ENCODE measurements around the gene ABCA7.

The ABCA7 gene

DNA sequence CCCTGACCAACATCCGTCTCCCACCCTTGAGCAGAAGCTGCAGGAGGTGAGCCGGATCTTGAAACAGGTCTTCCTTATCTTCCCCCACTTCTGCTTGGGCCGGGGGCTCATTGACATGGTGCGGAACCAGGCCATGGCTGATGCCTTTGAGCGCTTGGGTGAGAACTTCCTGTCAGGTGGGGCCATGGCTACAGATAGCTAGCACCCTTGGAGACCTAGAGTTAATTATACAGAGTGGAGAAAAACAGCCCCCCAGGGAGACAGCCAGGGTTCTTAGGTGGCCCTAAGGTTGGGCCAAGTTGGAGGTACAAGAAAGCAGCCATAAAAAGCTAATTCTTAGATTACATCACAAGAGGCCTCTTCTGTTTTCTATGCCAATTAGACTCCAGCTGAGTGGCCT is 18.2 kb downstream of the ABCA7 start:
- DNase-seq = no peak

DNA sequence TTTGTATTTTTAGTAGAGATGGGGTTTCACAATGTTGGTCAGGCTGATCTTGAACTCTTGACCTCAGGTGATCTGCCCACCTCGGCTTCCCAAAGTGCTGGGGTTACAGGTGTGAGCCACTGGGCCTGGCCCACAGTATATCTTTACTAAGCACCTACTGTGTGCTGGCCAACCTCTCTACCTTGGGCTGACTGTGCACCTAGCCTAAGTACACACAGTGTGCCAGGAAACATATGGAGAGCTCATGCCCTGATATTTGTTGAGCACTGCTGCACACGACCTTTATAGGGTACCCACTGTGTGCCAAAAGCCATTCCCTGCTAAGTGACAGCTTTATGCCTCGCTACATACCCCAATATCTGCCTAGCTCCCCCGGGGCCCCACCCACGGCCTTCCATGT is 20.8 kb downstream of the ABCA7 start:
- no peak for DNase-seq

DNA sequence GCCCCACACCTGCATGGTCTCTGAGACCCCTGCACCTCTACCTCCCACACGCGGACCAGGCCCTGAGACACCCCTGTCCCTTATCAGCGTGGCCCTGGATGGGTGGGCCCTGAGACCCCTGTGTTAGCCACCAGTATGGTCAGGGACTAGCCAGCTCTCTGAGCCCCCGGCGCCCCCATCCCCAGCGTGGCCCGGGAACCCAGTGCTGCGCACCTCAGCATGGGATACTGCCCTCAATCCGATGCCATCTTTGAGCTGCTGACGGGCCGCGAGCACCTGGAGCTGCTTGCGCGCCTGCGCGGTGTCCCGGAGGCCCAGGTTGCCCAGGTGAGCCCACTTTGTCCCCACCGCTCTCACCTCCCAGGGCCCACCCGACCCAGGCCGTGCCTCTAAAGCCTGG is 22.1 kb downstream of the ABCA7 start:
- no peak for DNase-seq

DNA sequence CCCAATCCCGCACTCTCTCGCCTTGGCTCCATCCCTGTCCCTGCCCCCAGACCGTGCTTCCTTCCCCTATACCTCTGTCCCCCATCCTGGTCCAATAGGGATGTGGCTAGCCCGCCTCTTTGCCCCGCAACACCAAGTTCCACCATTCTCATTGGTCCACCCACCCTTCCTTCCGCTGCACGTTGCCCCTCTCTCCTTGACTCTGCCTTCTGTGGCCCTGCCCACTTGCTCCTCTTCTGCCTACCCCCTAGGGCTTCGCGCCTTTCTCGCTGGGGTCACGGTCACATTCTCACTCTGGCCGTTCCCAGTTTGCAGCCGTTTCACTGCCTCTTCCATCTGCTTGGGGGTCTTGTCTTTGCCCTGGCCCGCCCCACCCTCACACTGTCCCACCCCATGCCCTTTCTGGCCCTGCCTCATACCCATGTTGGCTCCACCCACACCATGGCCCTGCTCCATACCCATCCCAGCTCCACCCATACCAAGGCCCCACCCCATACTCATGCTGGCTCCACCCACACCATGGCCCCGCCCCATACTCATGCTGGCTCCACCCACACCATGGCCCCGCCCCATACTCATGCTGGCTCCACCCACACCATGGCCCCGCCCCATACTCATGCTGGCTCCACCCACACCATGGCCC is 22.6 kb downstream of the ABCA7 start:
- peak; percentile 37 for DNase-seq

DNA sequence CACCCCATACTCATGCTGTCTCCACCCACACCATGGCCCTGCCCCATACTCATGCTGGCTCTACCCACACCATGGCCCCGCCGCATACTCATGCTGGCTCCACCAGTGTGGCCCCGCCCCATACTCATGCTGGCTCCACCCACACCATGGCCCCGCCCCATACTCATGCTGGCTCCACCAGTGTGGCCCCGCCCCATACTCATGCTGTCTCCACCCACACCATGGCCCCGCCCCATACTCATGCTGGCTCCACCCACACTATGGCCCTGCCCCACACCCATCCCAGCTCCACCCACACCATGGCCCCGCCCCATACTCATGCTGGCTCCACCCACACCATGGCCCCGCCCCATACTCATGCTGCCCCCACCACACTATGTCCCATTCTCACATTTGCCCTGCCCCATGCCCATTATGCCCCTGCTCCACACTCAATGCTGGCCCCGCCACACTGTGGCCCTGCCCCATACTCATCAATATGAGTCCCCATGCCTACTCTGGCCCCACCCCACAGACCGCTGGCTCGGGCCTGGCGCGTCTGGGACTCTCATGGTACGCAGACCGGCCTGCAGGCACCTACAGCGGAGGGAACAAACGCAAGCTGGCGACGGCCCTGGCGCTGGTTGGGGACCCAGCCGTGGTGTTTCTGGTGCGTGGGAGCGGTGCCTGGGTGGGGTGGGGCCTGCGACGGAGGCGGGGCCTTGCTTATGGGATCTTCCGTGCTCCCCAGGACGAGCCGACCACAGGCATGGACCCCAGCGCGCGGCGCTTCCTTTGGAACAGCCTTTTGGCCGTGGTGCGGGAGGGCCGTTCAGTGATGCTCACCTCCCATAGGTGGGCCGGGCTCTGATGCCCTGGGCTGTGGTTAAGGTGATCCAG is 23.4 kb downstream of the ABCA7 start:
- DNase-seq = peak; percentile 42

DNA sequence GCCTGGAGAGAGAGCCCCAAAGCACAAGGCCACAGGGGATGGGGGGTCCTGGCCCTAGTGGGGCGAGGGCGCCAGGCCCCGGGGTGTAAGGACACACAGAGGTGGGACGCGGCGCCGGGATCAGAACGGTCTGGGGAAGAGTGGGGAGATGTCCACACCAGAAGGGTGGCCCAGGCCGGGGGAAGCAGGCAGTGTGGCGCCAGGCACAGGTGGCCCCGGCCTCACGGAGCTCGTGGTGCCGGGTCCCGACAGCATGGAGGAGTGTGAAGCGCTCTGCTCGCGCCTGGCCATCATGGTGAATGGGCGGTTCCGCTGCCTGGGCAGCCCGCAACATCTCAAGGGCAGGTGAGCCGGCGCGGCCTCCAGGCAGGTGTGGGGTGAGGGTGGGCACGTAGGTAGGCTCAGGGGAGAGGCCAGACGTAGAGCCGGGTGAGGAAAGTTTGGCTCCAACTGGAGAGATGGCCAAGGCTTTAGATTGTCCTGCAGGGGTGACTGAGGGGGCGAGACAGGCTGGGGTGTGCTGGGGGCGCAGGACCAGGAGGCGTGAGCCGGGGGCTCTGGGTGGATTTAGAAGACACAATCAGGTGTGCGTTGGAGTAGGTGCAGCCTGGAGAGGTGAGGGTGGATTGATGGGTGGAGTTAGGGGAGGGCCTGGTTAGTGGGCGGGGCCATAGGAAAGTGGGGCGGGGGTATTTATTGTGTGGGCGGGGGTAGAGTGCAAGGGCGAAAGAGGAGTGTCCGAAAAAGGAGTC is 24.2 kb downstream of the ABCA7 start:
- DNase-seq = no peak

DNA sequence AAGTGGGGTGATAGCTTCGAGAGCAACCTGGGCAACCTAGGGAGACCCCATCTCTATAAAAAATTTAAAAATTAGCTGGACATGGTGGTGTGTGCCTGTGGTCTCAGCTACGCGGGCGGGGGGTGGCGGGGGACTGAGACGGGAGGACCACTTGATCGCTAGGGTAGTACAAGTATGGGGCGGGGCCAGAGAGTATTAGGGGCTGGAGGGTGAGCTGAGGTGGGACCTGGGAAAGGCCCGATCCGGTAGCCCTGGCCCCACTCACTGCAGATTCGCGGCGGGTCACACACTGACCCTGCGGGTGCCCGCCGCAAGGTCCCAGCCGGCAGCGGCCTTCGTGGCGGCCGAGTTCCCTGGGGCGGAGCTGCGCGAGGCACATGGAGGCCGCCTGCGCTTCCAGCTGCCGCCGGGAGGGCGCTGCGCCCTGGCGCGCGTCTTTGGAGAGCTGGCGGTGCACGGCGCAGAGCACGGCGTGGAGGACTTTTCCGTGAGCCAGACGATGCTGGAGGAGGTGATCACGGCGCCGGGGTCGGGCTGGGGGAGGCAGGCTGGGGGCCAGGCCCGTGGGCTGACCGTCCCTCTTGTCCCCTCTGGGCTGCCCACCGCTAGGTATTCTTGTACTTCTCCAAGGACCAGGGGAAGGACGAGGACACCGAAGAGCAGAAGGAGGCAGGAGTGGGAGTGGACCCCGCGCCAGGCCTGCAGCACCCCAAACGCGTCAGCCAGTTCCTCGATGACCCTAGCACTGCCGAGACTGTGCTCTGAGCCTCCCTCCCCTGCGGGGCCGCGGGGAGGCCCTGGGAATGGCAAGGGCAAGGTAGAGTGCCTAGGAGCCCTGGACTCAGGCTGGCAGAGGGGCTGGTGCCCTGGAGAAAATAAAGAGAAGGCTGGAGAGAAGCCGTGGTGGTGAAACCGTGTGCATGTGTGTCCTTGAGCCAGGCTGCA is 25.0 kb downstream of the ABCA7 start:
- peak; percentile 88 for DNase-seq

DNA sequence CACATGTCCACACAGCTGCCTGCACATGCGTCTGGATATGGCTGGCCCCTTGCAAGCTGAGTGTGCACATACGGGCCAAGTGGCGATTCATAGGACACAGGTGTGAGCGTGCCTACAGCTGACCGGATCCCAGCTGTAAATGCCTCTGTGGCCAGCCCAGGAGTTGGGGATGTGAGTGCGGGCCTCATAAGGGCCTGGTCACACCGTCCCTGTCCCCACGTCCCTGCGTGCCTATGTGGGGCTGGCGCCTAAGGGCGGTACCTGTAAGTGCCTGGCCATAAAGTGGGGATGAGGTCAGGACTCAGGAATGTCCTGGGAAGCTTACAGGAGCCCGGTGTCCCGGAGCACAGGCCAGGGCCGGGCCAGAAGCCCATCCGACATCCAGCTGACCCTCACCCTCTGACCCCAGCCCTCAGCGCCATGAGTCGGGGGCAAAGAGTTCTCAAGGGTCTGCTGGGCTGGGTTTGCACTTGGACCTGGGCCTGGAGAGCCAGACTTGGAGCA is 25.8 kb downstream of the ABCA7 start:
- DNase-seq = no peak

DNA sequence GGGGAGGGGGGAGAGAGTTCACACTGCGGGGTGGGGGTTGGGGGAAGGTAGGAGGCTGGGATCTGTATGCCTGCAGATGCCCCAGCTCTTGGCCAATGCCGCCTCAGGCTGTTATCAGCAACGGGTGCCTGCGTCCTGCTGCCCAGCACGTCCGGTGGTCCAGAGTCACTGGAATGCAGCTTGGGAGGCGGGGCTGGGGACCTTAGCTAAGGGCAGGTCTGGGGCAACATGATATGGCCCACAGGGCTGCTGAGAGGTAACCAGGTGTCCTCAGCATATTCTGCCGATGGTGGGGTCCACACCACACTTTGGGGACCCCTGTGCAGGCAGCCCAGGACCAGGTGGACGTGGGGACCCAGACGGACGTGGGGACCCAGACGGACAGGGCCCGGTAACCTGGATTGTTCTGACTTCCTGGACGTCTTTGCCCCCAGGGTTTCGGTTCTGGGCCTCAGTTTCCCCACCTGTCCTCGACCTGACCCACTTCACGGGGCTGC is 26.4 kb downstream of the ABCA7 start:
- DNase-seq = no peak

DNA sequence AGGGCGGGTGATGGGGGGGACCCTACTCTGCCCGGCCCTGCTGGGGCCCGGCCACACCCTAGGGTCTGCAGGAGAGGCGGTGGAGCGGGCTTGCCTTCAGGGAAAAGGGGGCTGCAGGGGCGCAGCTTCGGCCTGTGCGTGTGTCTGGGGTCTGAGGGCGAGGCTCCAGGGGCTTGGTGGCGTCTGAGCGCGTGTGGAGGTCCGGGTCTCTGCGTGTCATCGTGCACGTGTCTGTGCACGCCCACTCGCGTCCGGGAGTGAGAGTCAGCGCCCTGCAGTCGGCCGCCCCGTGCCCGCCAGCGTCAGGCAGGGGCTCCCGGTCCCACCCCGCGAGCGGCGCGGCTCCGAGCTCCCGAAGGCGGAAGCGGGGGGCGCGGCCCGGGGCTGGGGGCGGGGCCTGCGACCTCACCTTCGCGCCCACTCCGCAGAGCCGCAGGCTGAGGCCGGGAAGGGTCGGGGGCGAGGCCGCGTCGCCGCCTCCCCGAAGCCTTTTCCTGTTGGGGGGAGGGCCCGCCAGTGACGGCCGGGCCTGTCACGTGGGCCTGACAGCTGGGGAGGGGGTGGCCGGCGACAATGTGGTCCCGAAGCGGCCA is 26.9 kb downstream of the ABCA7 start, which contains the start of gene ARHGAP45:
TSS of gene ARHGAP45 (plus strand) at position 420 of the 593 bp plus-strand sequence. CDS start 239 bp downstream, outside the sequence.
- DNase-seq = peak; percentile 84

DNA sequence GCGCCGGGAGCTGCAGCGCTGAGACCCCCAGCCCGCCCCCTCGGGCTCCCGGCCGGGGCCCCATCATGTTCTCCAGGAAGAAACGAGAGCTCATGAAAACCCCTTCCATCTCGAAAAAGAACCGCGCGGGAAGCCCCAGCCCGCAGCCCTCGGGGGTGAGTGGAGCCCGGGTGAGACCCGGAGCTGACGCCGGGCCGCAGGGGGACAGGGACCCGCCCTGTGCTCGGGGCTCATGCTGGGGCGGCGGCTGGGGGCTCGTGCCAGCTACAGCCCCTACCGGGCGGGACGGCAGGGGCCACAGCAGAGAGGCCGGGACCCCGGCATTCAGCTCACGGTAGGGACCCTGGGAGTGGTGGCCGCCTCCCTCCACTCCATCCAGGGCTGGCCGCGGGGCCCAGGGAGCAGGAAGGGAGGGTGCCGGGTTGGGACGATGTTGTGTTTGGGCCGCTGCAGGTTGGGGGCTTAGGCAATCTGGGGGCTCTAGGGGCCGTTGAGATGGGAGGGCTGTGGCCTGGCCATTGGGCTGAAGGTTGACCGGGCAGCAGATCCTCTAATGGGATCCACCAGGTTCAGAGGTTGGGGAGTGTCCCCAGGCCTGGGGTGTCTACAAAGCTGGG is 27.5 kb downstream of the ABCA7 start:
- DNase-seq = peak; percentile 44

DNA sequence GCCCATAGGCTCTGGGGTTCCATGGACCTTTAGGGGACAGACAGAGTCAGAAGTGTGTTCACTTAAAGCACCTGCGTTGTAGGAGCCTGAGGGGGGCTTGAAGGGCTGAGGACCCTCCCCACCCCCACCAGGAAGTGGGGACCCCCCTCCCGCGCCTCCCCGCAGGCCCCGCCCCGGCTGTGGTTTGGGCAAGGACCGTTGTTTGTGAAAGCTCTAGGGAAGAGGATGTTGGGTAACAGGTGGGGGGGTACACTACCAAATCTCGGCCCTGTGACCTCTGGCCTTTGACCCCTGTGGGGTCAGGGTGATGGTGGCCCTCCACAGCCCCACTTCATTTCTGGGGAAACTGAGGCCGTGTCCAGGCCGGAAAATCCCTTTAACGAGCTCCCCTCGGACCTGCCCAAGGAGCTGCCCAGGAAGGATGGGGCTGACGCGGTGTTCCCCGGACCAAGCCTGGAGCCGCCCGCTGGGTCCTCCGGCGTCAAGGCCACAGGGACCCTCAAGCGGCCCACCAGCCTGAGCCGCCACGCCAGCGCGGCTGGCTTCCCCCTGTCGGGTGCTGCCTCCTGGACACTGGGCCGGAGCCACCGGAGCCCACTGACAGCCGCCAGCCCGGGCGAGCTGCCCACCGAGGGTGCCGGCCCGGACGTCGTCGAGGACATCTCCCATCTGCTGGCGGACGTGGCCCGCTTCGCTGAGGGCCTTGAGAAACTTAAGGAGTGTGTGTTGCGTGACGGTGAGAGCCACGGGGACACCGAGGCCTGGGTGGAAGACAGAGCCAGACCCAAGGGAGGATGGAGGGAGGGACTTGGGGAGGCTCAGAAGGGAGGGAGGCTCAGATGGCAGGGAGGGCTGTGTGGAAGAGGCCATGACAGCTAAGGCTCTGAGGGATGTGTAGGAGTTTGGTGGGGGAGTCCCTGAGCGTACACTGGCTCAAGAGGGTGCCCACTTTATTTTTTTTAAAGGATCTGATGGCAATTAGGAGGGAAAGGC is 28.4 kb downstream of the ABCA7 start:
- peak; percentile 62 for DNase-seq

DNA sequence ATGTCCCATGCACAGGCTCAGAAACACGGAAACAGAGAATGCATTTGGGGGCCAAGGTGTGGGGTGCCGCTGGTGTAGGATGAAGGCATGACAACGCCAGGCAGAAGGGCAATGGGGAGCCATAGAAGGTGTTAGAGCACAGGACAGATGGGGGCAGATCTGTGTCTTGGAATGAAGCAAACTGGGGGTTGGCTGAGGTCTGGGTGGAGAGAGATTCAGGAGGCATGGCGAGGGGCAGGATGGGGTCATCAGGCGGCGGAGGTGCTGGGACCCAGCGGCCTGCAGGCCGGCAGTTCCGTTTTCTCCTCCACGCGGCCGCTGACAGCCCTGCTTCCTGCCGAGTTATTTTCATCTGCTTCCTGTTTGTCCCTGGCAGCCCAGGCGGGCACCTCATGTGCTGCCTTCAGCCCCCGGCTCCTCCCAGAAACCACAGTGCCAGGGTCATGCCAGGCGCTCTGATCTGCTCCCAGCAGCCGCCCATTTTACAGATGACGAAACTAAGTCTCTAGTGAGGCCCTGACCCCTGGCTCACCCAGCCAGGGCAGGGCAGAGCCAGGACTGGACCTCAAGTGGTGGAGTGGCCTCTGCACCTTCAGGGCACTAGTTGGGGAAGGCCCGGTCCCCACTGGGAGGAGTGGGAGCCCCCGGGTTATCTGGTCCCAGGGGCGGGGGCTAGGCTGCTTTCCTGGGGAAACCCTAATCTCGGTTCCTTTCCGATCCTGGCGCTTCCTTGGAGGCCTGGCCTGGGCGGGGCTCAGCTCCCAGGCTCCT is 29.3 kb downstream of the ABCA7 start:
- peak; percentile 93 for DNase-seq

DNA sequence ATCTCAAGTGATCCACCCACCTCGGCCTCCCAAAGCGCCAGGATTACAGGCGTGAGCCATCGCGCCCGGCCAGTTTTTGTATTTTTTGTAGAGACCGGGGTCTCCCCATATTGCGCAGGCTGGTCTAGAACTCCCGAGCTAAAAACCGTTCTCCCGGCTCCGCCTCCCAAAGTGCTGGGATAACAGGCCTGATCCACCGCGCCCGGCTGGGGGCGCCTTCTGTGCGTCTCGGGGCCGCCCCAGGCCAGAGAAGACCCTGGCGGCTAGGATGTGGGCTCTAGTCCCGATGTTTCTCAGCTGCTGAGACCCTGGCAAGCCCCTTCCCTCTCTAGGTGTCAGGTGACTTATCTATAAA is 30.6 kb downstream of the ABCA7 start:
- DNase-seq = no peak

DNA sequence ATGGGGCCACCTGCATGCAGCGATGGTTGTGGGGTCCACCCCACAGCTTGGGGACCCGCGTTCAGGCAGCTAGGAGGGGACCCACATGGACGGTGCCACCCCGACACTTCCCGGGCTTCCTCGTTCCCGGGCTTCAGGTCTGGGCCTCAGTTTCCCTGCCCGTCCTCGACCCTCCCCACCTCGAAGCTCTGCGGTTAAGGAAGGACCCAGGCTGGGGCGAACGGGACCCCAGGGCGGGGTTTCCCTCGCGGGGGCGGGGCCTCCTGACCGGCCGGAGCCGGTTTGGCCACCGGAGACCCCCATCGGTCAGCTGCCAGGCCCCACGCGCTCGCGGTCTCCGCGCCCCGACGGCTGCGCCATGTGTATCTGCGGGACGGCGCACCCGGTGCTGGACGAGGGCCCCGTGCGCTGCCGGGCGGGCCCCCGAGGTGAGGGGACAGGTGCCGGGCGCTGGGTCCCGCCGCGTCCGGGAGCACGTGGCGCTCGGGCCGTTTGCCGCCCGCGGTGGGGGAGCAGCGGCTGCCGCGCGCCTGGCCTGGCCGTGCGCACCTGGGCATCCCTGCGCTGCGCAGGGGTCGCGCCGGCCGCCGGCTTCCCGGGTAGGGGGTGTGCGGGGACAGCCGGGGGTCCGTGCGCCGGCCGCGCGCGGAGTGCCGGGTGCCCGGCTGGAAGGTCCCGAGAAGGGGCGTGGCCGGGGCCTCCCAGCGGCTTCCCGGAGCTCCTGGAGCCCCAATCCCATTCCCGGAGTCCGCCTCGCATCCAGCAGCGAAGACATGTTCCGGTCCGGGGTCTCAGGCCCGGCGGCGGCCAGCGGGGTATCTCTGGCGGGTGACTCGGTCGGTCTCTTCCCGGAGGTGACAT is 31.3 kb downstream of the ABCA7 start:
- DNase-seq = no peak

DNA sequence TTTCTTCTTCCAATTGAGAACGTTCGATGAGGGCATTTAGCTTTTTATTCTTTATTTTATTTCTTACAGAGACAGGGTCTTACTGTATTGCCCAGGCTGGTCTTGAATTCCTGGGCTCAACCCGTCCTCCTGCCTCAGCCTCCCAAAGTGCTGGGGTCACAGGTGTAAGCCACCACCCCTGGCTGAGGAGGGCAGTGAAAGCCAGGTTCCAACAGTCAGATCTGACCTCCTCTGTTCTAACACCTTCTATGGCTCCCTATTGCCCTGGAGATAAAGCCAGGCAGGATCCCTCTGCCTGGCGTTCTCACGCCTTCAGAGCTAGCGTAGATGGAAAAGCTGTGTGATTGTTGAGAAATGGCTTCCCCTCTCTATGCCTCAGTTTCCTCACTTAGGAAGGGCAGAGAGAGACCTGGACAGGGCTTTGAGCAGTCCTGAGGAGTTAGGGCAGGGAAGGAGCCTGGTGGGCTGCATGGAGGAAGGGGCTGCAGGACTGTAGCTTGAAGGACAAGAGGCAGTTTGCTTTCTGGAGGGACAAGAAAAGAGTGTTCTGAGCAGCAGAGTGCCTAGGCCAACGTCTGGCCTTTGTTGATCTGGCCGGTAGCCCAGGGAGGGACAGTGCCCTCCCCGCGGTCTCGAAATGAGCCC is 32.6 kb downstream of the ABCA7 start:
- no peak for DNase-seq

Data from suppressor macrophage treated with lipopolysaccharide for 4 hours (primary cell).